Stimulated activated CD8-positive, alpha-beta memory T cell treated with anti-CD3 and anti-CD28 coated beads, Interleukin-4, amount 100 ng/mL, for 4 hours (primary cell): Measurements from ENCODE around the gene PROCA1.

Experiments
- DNase-seq, 2 donors: peaks; one replicate each; pipeline ENCODE4 v3.0.0-alpha.2; 2020; ENCODE audit warnings: low read depth in 2 of 2, low spot score in 1 of 2

The PROCA1 gene

DNA sequence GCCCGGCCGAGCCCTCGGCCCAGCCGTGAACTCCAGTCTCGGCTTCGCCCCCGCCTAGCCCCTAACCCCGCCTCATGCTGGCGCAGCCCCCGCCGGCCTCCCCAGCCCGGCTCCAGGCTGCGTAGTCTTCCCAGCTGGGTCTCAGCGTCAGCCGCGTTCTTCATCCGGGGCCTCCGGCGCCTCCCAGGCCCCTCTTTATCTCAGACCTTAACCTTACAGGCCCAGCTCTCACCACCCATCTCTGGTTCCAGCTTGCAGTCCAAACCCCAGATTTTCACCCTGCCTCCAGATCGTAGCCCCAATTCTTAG, at the start of gene PROCA1:
PROCA1 (minus strand) TSS at position 166 of the 309 bp plus-strand sequence. CDS start 228 bp downstream, outside the sequence.
- no peak for DNase-seq

DNA sequence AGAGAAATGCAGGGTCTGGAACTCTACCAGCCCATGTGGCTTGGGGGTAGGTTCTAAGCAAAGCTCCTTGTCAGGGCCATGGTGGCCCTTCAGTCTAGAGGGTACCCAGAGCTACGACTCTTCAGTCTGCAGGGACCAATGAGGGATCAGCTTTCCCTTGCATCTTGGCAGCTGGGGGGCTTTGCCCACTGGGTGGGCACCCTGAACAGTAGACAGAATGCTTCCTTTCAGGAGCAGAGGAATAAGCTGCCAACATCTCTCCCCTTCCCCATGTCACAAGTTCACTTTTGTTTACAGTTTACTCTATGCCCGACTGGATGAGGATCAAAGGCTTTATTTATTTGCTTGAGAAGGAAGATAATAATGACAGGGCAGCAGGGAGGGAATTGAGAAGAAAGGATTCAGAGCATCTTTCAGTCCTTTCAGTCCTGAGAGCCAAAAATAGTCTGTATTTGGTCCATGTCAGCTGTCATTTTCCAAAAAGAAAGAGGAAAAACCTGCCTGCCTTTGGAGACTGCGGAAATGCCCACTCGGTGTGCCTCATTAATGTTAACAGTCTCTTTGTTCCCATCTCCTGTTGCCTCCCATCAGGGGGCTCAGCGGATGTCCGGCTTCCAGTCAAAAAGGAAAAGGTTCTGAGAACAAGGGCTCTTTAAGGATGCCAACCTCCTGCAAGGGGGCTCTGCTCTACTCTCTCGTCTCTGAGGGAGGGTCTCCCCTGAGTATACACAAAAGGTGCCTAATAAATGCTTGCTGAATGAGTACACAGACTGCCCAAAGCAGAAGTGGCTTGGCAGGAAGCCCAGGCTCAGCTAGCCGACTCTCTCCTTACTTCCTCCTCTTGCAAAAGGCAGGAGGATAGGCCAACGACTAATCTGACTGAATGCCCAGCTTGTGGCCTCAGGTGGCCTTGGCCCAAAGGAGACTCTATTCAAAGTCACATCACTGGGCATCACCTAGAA, 49.2 kb upstream of the PROCA1 start:
- DNase-seq, result no peak

DNA sequence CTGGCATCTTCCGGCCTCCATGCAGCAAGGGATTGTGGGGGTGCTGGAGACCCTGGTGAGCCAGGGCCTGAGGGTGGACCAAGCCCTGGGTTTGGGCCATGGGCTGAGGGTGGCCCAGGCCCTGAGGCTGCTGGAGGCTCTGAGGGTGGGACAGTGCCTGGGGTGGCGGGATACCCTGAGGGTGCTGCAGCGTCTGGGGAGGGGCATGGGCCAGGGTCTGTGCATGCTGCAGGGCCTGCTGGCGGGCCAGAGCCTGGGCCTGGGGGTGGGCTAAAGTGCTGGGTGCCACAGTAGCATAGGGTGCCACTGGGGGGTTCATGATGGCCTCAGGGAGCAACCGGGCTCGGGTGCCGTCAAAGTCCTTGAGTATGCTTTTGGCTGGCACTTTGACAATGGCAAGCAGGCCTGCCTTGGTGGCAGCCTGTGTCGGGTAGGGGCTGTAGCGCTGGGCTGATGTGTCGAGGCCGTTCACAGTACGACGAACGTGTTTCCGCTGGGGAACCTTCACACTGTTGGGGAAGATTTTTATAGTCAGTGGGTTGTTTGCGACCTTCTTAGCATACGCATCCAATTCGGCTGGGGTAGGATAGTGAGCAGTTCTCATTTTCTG, 47.7 kb upstream of the PROCA1 start:
- DNase-seq, result no peak

- DNase-seq, result no peak
Observed at GRCh38 chr17:28758411-28759121, 46.9 kb upstream of the PROCA1 start.

- DNase-seq, result no peak
Observed at GRCh38 chr17:28756049-28756804, 44.5 kb upstream of the PROCA1 start.

DNA sequence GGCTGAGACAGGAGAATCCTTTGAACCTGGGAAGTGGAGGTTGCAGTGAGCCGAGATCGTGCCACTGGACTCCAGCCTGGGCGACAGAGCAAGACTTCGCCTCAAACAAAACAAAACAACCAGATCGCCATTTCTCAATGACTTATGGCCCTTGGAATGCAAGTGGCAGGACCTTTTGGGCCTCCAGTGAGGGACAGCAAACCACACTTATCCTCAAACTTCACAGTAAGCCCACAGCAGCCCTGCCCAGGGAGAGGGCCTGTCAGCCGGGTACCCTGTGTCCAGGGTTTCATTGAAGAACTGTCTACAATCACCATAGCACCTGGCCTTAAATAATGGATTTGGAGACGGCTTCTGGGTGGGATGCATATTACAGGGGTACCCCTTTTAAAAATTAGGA, 43.8 kb upstream of the PROCA1 start:
- no peak for DNase-seq

DNA sequence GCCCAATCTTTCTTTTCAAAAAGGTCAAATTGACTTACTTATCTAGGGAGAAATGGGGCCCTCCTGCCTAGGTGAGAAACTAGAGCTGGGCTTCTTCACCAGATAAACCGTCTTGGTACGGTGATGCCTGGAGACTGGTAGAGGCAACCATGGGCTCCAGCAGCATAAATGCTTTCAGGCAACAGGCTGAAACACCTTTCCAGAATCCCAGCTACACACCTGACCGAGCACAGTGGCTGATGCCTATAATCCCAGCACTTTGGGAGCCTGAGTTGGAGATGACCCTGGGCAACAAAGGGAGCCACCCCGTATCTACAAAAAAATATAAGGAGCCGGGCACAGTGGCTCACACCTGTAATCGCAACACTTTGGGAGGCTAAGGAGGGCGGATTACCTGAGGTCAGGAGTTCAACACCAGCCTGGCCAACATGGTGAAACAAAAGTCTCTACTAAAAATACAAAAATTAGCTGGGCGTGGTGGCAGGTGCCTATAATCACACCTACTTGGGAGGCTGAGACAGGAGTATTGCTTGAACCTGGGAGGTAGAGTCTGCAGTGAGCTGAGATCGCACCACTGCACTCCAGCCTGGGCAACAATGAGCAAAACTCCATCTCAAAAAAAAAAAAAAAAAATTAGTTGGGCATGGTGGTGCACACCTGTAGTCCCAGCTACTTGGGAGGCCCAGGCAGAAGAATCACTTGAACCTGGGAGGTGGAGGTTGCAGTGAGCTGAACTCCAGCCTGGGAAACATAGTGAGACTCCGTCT, 40.1 kb upstream of the PROCA1 start:
- DNase-seq, result no peak

DNA sequence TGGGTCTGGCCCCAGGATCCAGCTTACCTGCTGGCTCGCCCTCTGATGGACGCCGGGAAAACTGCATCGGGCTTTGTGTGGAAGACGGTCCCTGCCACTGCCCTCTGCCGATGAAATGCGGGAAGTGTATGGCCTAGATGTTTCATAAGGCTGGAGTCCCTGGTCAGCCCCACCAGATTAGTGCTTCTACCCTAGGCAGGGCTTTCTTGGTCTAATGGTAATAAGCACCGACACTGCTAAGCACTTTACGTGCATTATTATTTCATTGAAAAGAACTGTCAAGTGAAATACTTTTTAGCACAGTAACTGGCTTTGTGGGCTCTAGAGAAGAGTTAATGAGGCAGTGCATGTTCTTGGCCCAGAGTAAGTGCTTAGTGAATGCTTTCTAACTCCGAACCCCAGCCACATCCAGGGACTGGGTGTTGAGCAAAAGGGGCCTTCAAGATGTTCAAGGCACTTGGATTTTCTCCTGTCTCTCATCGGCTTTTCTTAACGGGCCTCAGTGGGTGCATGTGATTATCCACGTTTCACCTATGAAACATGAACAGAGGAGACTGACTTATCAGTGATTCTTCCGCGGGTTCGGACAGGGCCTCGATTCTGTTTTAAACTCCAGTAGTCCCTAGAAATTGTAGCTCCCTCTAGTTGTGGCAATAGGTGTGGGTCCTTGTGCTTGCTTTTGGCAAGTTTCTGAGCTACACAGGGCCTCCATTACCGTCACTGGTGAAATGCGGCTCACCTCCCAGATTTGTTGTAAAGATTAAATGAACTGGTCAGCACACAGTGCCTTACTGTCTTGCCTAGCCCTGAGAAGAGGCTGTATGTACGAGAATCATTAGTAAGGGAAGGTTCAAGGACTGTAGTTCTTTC, 38.7 kb upstream of the PROCA1 start:
- peak; percentile 66 to 71 for DNase-seq

- no peak for DNase-seq
Observed at GRCh38 chr17:28749516-28750177, 38.0 kb upstream of the PROCA1 start.

DNA sequence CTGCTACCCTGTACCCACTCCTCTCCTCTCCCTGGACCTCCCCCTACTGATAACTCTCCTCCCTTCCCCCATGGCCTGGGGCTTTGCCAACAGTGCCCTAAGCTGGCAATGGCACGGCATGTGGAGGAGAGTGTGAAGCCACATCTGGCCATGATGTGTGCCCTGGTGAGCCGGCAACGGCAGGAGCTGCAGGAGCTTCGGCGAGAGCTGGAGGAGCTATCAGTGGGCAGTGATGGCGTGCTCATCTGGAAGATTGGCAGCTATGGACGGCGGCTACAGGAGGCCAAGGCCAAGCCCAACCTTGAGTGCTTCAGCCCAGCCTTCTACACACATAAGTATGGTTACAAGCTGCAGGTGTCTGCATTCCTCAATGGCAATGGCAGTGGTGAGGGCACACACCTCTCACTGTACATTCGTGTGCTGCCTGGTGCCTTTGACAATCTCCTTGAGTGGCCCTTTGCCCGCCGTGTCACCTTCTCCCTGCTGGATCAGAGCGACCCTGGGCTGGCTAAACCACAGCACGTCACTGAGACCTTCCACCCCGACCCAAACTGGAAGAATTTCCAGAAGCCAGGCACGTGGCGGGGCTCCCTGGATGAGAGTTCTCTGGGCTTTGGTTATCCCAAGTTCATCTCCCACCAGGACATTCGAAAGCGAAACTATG, 37.3 kb upstream of the PROCA1 start:
- no peak for DNase-seq

DNA sequence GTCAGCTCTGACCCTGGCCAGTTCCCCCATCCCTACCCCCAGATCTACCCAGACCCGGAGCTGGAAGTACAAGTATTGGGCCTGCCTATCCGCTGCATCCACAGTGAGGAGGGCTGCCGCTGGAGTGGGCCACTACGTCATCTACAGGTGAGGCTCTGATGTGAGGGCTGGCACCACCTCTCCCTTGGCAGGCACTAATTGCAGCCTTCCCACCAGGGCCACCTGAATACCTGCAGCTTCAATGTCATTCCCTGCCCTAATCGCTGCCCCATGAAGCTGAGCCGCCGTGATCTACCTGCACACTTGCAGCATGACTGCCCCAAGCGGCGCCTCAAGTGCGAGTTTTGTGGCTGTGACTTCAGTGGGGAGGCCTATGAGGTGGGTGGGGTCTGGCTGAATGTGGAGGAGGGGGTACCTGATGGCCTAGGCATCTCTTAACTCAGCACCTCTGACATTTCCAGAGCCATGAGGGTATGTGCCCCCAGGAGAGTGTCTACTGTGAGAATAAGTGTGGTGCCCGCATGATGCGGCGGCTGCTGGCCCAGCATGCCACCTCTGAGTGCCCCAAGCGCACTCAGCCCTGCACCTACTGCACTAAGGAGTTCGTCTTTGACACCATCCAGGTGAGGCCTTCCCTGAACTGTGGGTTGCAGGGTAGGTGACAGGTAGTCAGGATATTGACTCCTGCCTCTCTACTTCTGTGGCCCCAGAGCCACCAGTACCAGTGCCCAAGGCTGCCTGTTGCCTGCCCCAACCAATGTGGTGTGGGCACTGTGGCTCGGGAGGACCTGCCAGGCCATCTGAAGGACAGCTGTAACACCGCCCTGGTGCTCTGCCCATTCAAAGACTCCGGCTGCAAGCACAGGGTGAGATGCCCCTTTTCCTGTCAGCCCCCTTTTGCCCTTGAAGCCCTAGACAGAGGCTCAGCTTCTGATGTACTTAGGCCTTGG, 36.4 kb upstream of the PROCA1 start:
- DNase-seq, result no peak

- DNase-seq, result no peak
Observed at GRCh38 chr17:28747051-28747691, 35.5 kb upstream of the PROCA1 start.

DNA sequence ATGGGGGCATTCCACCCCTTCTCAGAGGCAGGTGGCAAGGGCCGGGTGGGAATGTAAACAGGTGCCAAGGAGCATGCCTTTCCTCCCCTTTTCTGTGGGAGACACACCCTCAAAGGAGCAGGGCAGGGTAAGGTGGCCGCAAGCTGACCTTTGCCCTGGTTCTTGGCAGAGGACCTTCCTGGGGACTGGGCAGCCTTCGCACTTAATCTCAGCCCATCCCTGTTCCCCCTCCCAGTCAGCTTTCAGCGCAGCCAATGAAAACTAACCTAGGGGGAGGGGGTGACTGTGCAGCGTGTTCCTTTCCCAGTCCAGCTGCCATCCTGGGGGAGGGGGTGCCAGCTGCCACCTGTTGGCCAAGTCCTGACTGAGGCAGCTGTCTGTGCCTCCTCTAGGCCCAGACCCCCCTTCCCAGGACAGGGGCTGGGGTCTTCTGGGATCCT, 34.9 kb upstream of the PROCA1 start:
- DNase-seq, result no peak

DNA sequence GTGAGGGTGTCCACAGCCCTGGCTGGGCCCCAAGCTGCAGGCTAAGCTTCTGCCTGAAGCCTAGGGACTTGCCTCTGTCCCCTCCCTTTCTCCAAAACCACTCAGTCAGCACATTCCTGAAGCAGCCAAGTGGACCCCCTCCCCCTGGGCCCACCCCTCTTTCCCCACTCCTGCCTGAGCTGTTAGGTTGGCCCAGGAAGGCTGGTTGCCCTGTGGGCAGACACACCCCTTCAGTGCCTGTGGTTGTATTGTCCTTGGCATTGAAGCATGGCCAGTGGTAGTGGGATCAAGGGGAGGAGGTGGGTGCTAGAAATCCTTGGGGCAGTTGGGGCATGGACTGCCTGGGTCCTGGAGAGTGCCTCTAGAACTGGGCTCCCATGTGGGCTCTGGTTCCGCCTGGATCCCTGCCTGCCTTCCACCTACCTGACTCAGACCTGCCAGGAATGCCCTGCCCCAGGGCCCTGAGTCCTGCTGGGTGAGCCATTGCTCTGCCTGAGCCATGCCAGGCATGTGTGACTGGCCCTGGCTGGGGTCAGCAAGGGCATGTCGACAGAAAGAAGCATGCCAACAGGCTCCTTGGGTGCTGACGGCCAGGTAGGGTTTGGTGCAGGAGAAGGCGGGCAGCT, 34.2 kb upstream of the PROCA1 start:
- DNase-seq, result no peak

DNA sequence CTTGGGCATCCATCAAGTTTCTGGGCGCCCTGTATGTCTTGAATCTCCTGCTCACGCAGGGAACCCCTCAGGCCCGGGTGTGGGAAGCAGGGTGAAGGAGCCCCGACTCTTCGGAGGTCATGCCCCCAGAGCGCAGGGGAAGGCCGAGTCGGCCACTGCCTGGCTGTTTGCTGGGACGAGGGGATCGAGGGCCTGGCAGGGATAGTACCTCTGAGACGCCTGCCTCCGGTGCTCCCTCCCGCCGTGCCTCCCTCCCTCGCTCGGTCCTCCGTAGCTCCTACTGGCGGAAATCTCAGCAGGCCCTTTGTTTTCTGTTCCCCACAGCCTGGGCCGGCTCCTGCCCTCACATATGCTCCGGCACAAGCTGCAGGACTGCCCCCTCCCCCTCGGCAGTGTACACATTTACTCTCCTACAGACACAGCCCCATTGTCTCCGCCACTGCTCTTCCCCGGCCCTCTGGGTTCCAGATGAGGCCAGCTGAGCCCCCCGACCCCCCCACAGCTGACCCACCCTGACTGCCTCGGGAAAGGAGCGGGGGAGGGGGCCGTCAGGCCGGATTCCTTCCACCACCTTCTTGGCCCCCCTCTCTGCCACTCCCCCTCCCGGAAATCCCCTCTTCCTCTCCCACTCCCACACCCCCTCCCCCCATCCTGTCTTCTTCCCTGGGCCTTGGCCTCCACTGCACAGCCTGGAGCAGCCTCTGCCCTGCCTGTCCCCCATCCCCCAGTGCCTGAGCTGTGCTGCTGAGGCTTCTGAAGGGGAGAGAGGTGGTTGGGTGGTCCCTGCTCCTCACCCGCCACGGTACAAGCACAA, 33.5 kb upstream of the PROCA1 start:
- no peak for DNase-seq
